ENCODE measurements around the gene NEMP1.
"Not testable (repeated sequence)": the region's sequence is repeated elsewhere in the genome, so short reads cannot be mapped to it uniquely, and the experiment has no call there.

Gene NEMP1

DNA sequence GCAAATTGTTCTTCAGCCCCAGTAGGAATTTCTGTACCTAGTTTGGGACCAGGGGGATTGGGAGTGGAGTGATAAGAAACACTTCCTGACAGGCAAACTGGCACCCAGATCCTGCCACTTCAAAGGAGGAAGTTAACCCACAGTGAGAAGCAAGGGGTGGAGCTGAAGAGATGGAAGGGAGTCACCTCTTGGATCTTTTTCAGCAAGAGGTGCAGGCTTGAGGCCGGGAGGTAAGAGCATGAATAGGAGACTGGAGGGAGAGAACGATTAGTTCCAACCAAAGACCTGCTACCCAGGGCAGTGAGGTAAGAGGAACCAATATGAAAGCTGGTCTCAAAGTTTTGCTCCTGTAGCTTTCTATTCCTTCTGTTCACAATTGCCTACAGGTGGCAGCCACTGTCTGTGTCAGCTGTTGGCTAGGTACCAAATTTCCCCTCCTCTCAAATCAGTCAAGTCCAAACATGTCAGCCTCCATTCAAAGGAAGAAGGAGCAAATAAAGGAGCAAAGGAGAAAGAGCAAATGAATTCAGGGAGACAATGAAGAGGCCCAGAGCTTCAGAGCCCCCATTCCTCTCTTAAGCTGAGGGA is 47.4 kb downstream of the NEMP1 start:
- in situ Hi-C loops (cut with MboI; ENCODE audit: low sequenced_read_pairs): no loop called here

- in situ Hi-C loops (cut with MboI; ENCODE audit: low sequenced_read_pairs): no loop called here
These were observed 49.1 kb downstream of the NEMP1 start for GRCh38 chr12:57029457-57029856.

DNA sequence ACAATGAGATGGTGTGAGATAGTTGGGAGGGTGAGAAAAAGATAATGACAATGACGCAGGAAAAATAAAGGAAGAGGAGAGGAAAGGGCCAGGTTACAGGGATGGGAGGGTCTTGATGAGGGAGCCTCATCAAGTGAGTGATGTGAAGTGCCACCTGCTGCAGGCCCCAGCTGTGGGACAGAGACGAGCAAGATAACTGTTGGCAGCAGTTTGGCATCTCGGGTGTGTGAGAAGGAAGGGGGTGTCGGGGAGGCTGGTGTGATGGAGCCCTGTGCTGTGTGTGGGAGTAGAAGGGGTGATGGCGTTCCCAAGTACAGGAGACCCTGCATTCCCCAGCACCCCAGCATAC is 50.8 kb downstream of the NEMP1 start:
- in situ Hi-C loops (cut with MboI; ENCODE audit: low sequenced_read_pairs): no loop called here

GRCh38 chr12:57027011-57027804 is 51.4 kb downstream of the NEMP1 start:
- in situ Hi-C loops (cut with MboI; ENCODE audit: low sequenced_read_pairs): no loop called here

- in situ Hi-C loops (cut with MboI; ENCODE audit: low sequenced_read_pairs): no loop called here
These were observed 53.4 kb downstream of the NEMP1 start for GRCh38 chr12:57025196-57025595.

- in situ Hi-C loops (cut with MboI; ENCODE audit: low sequenced_read_pairs): not testable (repeated sequence)
These were observed 56.3 kb downstream of the NEMP1 start for GRCh38 chr12:57022324-57022723.

GRCh38 chr12:57019983-57020719 is 58.4 kb downstream of the NEMP1 start:
- in situ Hi-C loops (cut with MboI; ENCODE audit: low sequenced_read_pairs): no loop called here

DNA sequence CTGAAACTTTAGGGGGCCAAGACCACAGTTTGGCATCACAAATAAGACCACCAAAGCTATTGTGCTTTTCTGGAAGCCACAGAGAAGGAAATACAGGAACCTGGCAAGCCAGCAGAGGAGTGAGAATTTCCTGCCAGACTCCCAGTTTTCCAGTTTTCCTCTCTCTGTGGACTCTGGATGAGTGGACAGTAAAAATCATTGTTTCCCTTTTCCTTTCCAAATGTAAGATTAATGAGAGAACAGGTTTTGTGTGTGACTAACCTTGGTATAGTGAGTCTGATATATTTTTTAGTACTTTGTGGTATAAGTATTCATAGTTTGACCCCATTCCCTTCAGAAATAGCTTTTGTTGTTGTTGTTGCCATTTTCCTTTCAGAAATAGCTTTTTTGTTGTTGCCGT is 59.7 kb downstream of the NEMP1 start:
- in situ Hi-C loops (cut with MboI; ENCODE audit: low sequenced_read_pairs): no loop called here

- in situ Hi-C loops (cut with MboI; ENCODE audit: low sequenced_read_pairs): not testable (repeated sequence)
These were observed 60.2 kb downstream of the NEMP1 start for GRCh38 chr12:57018353-57018752.

- in situ Hi-C loops (cut with MboI; ENCODE audit: low sequenced_read_pairs): no loop called here
These were observed 62.2 kb downstream of the NEMP1 start, which contains the start of gene TAC3 for GRCh38 chr12:57016348-57016747. Gene TAC3 (minus strand): TSS chr12:57016529. CDS start chr12:57015797, 732 bp downstream.

DNA sequence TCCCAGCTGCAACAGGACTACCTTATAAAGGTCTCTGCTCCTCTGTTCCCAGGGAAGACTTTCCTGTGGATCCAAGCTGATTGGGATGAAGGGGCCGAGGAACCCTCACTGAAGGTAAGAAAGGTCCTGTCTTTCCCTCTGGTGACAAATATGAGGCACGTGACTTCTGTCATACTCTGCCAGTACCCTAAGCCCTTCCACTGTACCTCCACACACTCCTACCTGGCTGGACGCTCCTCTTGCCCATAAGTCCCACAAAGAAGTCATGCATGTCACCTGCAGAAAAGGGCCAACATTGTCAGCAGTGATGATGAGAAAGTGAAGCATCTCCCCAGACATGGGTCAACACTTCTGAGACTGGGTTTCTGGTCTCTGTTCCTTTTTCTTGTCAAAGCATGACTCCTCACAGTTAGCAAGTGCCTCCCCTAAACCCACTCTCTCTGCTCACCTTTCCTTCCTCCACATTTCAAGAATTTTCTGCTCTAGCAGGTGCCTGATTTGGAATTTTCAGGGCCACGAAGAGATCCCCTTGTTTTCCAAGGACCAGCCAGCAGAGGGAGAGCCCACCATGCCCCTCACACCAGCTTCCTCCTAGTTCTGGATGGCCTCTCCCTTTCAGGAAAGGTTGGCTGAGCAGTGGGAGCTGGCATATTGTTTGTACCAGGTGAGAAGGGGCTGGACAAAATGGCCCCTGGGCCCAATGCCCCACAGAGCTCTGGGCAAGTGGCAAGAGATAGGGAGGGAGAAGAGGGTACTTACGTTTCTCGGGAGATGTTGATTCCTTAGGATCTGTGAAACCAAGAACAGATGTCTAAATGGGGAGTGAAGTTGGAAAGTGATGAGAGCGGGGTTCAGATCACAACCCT is 65.8 kb downstream of the NEMP1 start:
- in situ Hi-C loops (cut with MboI; ENCODE audit: low sequenced_read_pairs): no loop called here

GRCh38 chr12:57011438-57012424 is 66.9 kb downstream of the NEMP1 start:
- in situ Hi-C loops (cut with MboI; ENCODE audit: low sequenced_read_pairs): no loop called here

GRCh38 chr12:57010627-57011247 is 67.9 kb downstream of the NEMP1 start:
- in situ Hi-C loops (cut with MboI; ENCODE audit: low sequenced_read_pairs): no loop called here

DNA sequence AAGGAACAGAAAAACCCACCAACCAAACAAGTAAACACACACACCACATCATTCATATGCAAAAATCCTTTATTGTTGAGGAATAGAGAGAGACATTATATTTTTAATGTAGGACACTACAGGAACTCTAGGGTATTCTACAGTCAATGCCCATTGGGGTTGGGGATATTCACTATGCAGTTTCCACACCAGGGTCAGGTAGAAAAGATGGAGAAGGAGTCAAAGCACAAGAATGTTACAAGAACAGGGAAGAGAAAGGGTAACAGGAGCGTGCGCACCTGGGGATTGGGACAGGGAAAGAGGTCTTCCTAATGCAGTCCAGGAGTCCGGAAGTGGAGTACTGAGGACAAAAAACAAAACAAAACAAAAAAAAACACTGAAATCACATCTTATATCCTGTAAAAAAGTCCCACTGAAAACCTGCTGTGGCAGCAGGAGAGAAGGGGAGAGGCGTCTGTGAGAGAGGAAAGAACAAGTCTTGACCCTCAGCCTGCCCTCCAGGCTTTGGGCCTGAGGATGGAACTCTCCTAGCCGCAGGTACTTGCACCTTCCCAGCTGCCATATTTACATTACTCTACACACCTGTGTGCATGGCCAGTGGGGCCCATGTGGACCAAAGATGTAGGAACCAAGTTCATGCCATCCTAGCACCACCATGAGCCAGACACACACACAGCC is 68.5 kb downstream of the NEMP1 start:
- in situ Hi-C loops (cut with MboI; ENCODE audit: low sequenced_read_pairs): no loop called here

- in situ Hi-C loops (cut with MboI; ENCODE audit: low sequenced_read_pairs): no loop called here
These were observed 70.4 kb downstream of the NEMP1 start for GRCh38 chr12:57008178-57008577.

- in situ Hi-C loops (cut with MboI; ENCODE audit: low sequenced_read_pairs): no loop called here
These were observed 71.6 kb downstream of the NEMP1 start for GRCh38 chr12:57006809-57007475.

GRCh38 chr12:57005980-57006808 is 72.4 kb downstream of the NEMP1 start, which contains the start of gene ZBTB39:
Gene ZBTB39 (minus strand): TSS chr12:57006546. CDS start chr12:57004917, 1,629 bp downstream.
- in situ Hi-C loops (cut with MboI; ENCODE audit: low sequenced_read_pairs): no loop called here

Measured in hTERT RPE-1 (cell line).